T-cell (primary cell): Measurements from ENCODE around the gene PPP1R15B. TPM values are rescaled to one million over a fixed set of nuclear protein-coding genes. Genes with fewer than 3 reads are reported as not detected.
A peak's percentile ranks its signal among the peaks of the same experiment; 100 is the strongest.

Source experiments
- ATAC-seq, 4 experiments: fragments of 200-7000 bp in 3 of 4; fragments of 150-1000 bp in 1 of 4; cut with Tn5 transposase; replicated peaks in 1 of 4; 1 replicate in 3 of 4; 2 replicates in 1 of 4; pipeline ENCODE4 v1.10.0; 2021; ENCODE audit warnings: moderate library complexity in 3 of 4, mild to moderate bottlenecking in 2 of 4, moderate number of reproducible peaks in 1 of 4
- CTCF ChIA-PET, 2 donors: fragments of 300-600 bp; sonication (Branson Sonifier 250); formaldehyde crosslinking; loops; one replicate each; lab custom pipeline; 2022; ENCODE audit warnings: antibody characterized with exemption in 2 of 2; lab: Charles Lee
- POLR2A ChIA-PET, 2 donors: fragments of 300-600 bp; sonication (Branson Sonifier 250); formaldehyde crosslinking; loops; one replicate each; lab custom pipeline; 2022; ENCODE audit warnings: antibody characterized with exemption in 2 of 2; lab: Charles Lee
- DNase-seq, 35 experiments: peaks; one replicate each; pipeline versions ENCODE4 v3.0.0 to v3.0.0-alpha.2; 2013 to 2023
- H3K27ac ChIP-seq: one replicate; pipeline ENCODE4 v1.5.1; 2013; ENCODE audit warnings: low read length
- H3K27me3 ChIP-seq, 2 experiments: replicated peaks in 1 of 2; 1 replicate in 1 of 2; 2 replicates in 1 of 2; pipeline versions ENCODE4 v1.6.1 to v1.7.0; 2013; ENCODE audit warnings: low read length in 1 of 2, mixed read lengths in 1 of 2; ENCODE audit not compliant: control insufficient read depth in 2 of 2, insufficient read depth in 2 of 2; ENCODE audit errors: extremely low read depth in 1 of 2
- H3K36me3 ChIP-seq, 2 donors: 1 replicate in 1 of 2; 2 replicates in 1 of 2; pipeline versions ENCODE4 v1.6.1 to v1.7.0; 2013; ENCODE audit warnings: low read length in 1 of 2; ENCODE audit not compliant: control insufficient read depth in 2 of 2, insufficient read depth in 1 of 2; ENCODE audit errors: extremely low read depth in 1 of 2
- H3K4me1 ChIP-seq, 2 experiments: 1 replicate in 1 of 2; 2 replicates in 1 of 2; pipeline versions ENCODE4 v1.6.1 to v1.7.0; 2013; ENCODE audit warnings: low read length in 2 of 2, mixed read lengths in 1 of 2; ENCODE audit not compliant: insufficient read depth in 2 of 2, control insufficient read depth in 1 of 2; ENCODE audit errors: extremely low read depth in 1 of 2
- H3K4me3 ChIP-seq, 2 donors: 1 replicate in 1 of 2; 2 replicates in 1 of 2; pipeline versions ENCODE4 v1.5.1 to v1.7.0; 2013; ENCODE audit warnings: mild to moderate bottlenecking in 2 of 2, low read length in 1 of 2, moderate library complexity in 1 of 2; ENCODE audit not compliant: control insufficient read depth in 1 of 2; ENCODE audit errors: extremely low read depth in 1 of 2
- H3K9me3 ChIP-seq: 2 replicates; pipeline ENCODE4 v1.7.0; 2013
- H3K27ac Mint-ChIP-seq, 2 donors: one replicate each; pipeline ENCODE4 v1.8.0; 2020 to 2021; ENCODE audit warnings: mild to moderate bottlenecking in 2 of 2, mixed read lengths in 2 of 2
- H3K27me3 Mint-ChIP-seq, 2 donors: one replicate each; pipeline ENCODE4 v1.8.0; 2021 to 2022; ENCODE audit warnings: mixed read lengths in 2 of 2
- H3K36me3 Mint-ChIP-seq: one replicate; pipeline ENCODE4 v1.8.0; 2021; ENCODE audit warnings: mixed read lengths
- H3K4me1 Mint-ChIP-seq, 3 donors: one replicate each; pipeline ENCODE4 v1.8.0; 2020 to 2022; ENCODE audit warnings: mixed read lengths in 3 of 3, mild to moderate bottlenecking in 1 of 3
- H3K4me3 Mint-ChIP-seq, 3 donors: one replicate each; pipeline ENCODE4 v1.8.0; 2020 to 2022; ENCODE audit warnings: mild to moderate bottlenecking in 3 of 3, mixed read lengths in 3 of 3, moderate library complexity in 3 of 3
- H3K9me3 Mint-ChIP-seq, 3 donors: one replicate each; pipeline ENCODE4 v1.8.0; 2020 to 2022; ENCODE audit warnings: mixed read lengths in 3 of 3
- WGBS: methylation state at CpG from one replicate; pipeline ENCODE4 v1.1.5; 2013; ENCODE audit warnings: missing lambda C conversion rate; ENCODE audit not compliant: insufficient coverage; 5-methylcytosine and 5-hydroxymethylcytosine counted together
- total RNA-seq, 35 experiments: library from RNA in 6 of 35; stranded (reverse) in 6 of 35; fragments of 120-200 nt in 1 of 35; gene quantifications; one replicate each; pipeline versions ENCODE4 v1.2.1 to v1.2.4 and lab custom pipeline; 2013 to 2026

Gene PPP1R15B
- total RNA-seq, 5 donors from 2014 or later (not counting 1 experiment from before 2014, with no cell fraction given), result 67.9 to 151 (median 70.6) TPM

- ATAC-seq, result no peak
- H3K4me3 Mint-ChIP-seq, result no peak overlapping the region
- no peak for DNase-seq
- Histone ChIP-seq H3K27me3 (no peaks in the 10 kb centered on the region), H3K36me3 (peaks cover 24 to 38% of the 10 kb centered on the region in 2 donors), H3K27ac (no peak overlapping the region), H3K4me1 (peaks cover 21 to 45% of the 10 kb centered on the region in 2 experiments), H3K4me3 (no peak overlapping the region), H3K9me3 (no peaks in the 10 kb centered on the region)
- ChIA-PET CTCF (interaction anchor here (0.5 to 1.4 kb wide), 5 partner anchors 9 to 74 kb away, joined by 3 read pairs; no protein-coding TSS in a partner anchor), POLR2A (no interaction called here)
- peaks cover 31 to 45% (median 33%) of the 10 kb centered on the region in 3 donors for H3K4me1 Mint-ChIP-seq
- H3K27me3 Mint-ChIP-seq, result no peaks in the 10 kb centered on the region
- H3K9me3 Mint-ChIP-seq, result no peaks in the 10 kb centered on the region
- peaks cover 41% of the 10 kb centered on the region for H3K36me3 Mint-ChIP-seq
- 93% methylated on average over 9 of the region's 18 CpGs for WGBS
- peak overlapping the region in 1 of 2 donors; percentile 81 for H3K27ac Mint-ChIP-seq
Measured at GRCh38 chr1:204455063-204455830, 43.6 kb upstream of the PPP1R15B start.

GRCh38 chr1:204454476-204454875 lies 42.9 kb upstream of the PPP1R15B start:
- Mint-ChIP-seq H3K9me3 (no peaks in the 10 kb centered on the region), H3K4me1 (peaks cover 32 to 42% (median 35%) of the 10 kb centered on the region in 3 donors), H3K27ac (peak overlapping the region in 1 of 2 donors; percentile 81), H3K36me3 (peaks cover 33% of the 10 kb centered on the region), H3K27me3 (no peaks in the 10 kb centered on the region), H3K4me3 (no peak overlapping the region)
- H3K27me3 ChIP-seq, result no peaks in the 10 kb centered on the region
- H3K36me3 ChIP-seq, result peaks cover 22 to 37% of the 10 kb centered on the region in 2 donors
- peaks cover 17 to 46% of the 10 kb centered on the region in 2 experiments for H3K4me1 ChIP-seq
- H3K4me3 ChIP-seq, result no peak overlapping the region
- peak overlapping the region; percentile 18 for H3K27ac ChIP-seq
- no peaks in the 10 kb centered on the region for H3K9me3 ChIP-seq
- POLR2A ChIA-PET, result interaction anchor here in 1 of 2 donors (0.7 kb wide), 1 partner anchor 966 kb away, joined by 6 read pairs; no protein-coding TSS in a partner anchor
- DNase-seq (no peak), ATAC-seq (no peak)
- CTCF ChIA-PET, result interaction anchor here (0.5 to 1.4 kb wide), 5 partner anchors 8 to 75 kb away, joined by 3 to 5 read pairs (median 3); no protein-coding TSS in a partner anchor
- no CpG with 5 or more reads among the region's 4 CpGs for WGBS

- no CpG with 5 or more reads among the region's 8 CpGs for WGBS
- Mint-ChIP-seq H3K4me1 (peaks cover 32 to 48% (median 35%) of the 10 kb centered on the region in 3 donors), H3K27ac (peak overlapping the region; percentile 95 to 97), H3K27me3 (no peaks in the 10 kb centered on the region), H3K36me3 (peaks cover 32% of the 10 kb centered on the region), H3K9me3 (no peaks in the 10 kb centered on the region), H3K4me3 (peak overlapping the region; percentile 59 to 63 (median 60))
- peaks cover 18 to 35% of the 10 kb centered on the region in 2 donors for H3K36me3 ChIP-seq
- H3K27ac ChIP-seq, result peak overlapping the region; percentile 91
- ChIA-PET CTCF (interaction anchor here (0.7 to 1.6 kb wide), 9 partner anchors 26 to 472 kb away, joined by 3 to 12 read pairs (median 3); no protein-coding TSS in a partner anchor), POLR2A (no interaction called here)
- H3K4me3 ChIP-seq, result no peak overlapping the region
- no peaks in the 10 kb centered on the region for H3K27me3 ChIP-seq
- ATAC-seq (peak; percentile 92 to 99 (median 94)), DNase-seq (peak; percentile 19 to 92 (median 82))
- H3K9me3 ChIP-seq, result no peaks in the 10 kb centered on the region
- peaks cover 14 to 46% of the 10 kb centered on the region in 2 experiments for H3K4me1 ChIP-seq
Measured at GRCh38 chr1:204453141-204453772, 41.6 kb upstream of the PPP1R15B start.

GRCh38 chr1:204451352-204452124 lies 39.9 kb upstream of the PPP1R15B start:
- H3K4me1 ChIP-seq, result peaks cover 15 to 51% of the 10 kb centered on the region in 2 experiments
- WGBS, result 83% methylated on average over 6 of the region's 8 CpGs
- CTCF ChIA-PET, result interaction anchor here (0.5 to 7.0 kb wide), 6 partner anchors 52 to 183 kb away, joined by 3 to 67 read pairs (median 6); partner anchors contain the start of gene MDM4 (in 1 of the 2)
- peak overlapping the region; percentile 31 for H3K27ac ChIP-seq
- H3K27ac Mint-ChIP-seq, result peak overlapping the region; percentile 56 to 80
- peak overlapping the region in 1 of 3 donors; percentile 20 for H3K4me3 Mint-ChIP-seq
- POLR2A ChIA-PET, result interaction anchor here (0.6 to 0.7 kb wide), 3 partner anchors 10 to 171 kb away, joined by 3 to 4 read pairs (median 4); no protein-coding TSS in a partner anchor
- no peaks in the 10 kb centered on the region for H3K9me3 Mint-ChIP-seq
- ATAC-seq (no peak), DNase-seq (no peak)
- no peaks in the 10 kb centered on the region for H3K27me3 Mint-ChIP-seq
- no peak overlapping the region for H3K4me3 ChIP-seq
- peaks cover 15 to 36% of the 10 kb centered on the region in 2 donors for H3K36me3 ChIP-seq
- peaks cover 26% of the 10 kb centered on the region for H3K36me3 Mint-ChIP-seq
- H3K27me3 ChIP-seq, result no peaks in the 10 kb centered on the region
- H3K9me3 ChIP-seq, result no peaks in the 10 kb centered on the region
- peaks cover 36 to 56% (median 37%) of the 10 kb centered on the region in 3 donors for H3K4me1 Mint-ChIP-seq

GRCh38 chr1:204450461-204451257 lies 39.0 kb upstream of the PPP1R15B start:
- no peak for DNase-seq
- ChIA-PET POLR2A (interaction anchor here in 1 of 2 donors (1.4 kb wide), 1 partner anchor 44 kb away, joined by 5 read pairs; no protein-coding TSS in a partner anchor), CTCF (interaction anchor here (0.5 to 7.0 kb wide), 8 partner anchors 30 to 615 kb away, joined by 3 to 67 read pairs (median 4); partner anchors contain the start of gene MDM4 (in 1 of the 2))
- H3K4me1 Mint-ChIP-seq, result peaks cover 39 to 59% (median 40%) of the 10 kb centered on the region in 3 donors
- H3K27ac Mint-ChIP-seq, result peak overlapping the region; percentile 72 to 80
- no peaks in the 10 kb centered on the region for H3K9me3 Mint-ChIP-seq
- peaks cover 29% of the 10 kb centered on the region for H3K36me3 Mint-ChIP-seq
- Histone ChIP-seq H3K36me3 (peaks cover 13 to 38% of the 10 kb centered on the region in 2 donors), H3K27ac (peak overlapping the region; percentile 31), H3K9me3 (no peaks in the 10 kb centered on the region), H3K4me1 (peaks cover 16 to 60% of the 10 kb centered on the region in 2 experiments), H3K4me3 (no peak overlapping the region), H3K27me3 (no peaks in the 10 kb centered on the region)
- no peak for ATAC-seq
- no peak overlapping the region for H3K4me3 Mint-ChIP-seq
- no peaks in the 10 kb centered on the region for H3K27me3 Mint-ChIP-seq
- 99% methylated on average over 7 of the region's 8 CpGs for WGBS
